ENCODE results near the gene TOX2. TPM values are rescaled to one million over a fixed set of nuclear protein-coding genes. Genes with fewer than 3 reads are reported as not detected.

TOX2 gene
- total RNA-seq, 2 experiments from 2014 or later = 0.23 TPM; not detected in 1

DNA sequence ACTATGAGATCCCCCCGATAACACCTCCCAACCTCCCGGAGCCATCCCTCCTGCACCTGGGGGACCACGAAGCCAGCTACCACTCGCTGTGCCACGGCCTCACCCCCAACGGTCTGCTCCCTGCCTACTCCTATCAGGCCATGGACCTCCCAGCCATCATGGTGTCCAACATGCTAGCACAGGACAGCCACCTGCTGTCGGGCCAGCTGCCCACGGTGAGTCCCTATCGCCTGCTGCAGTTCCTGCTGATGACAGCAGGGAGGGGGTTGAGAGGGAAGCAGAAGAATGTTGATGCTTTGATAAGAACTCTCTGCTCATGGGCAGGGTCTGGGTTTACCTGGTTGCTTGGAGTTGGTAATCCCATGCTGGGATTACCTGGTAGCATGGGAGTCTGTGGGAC is 91.9 kb downstream of the TOX2 start:
- Histone ChIP-seq H3K9me3 (ENCODE audit: low read length) (no peaks in the 10 kb centered on the region), H4K20me1 (ENCODE audit: insufficient read depth, low read length) (no peaks in the 10 kb centered on the region), H3K4me2 (ENCODE audit: low read length) (no peak overlapping the region), H3K36me3 (ENCODE audit: insufficient read depth, low read length) (no peaks in the 10 kb centered on the region), H3K27ac (ENCODE audit: low read depth, low read length, poor library complexity, severe bottlenecking) (no peak overlapping the region), H3K4me1 (ENCODE audit: insufficient read depth, low read length, poor library complexity, severe bottlenecking) (no peaks in the 10 kb centered on the region), H3K9me2 (ENCODE audit: insufficient read depth, low read length) (no peaks in the 10 kb centered on the region), H3K4me3 (ENCODE audit: low read depth, low read length, poor library complexity, severe bottlenecking) (no peak overlapping the region), H2AFZ (ENCODE audit: low read length) (no peak overlapping the region), H3K79me2 (ENCODE audit: insufficient read depth, low read depth, low read length) (no peaks in the 10 kb centered on the region)
- ChIA-PET POLR2A (interaction anchor here (0.7 kb wide), 1 partner anchor 1544 kb away, joined by 3 read pairs; no protein-coding TSS in a partner anchor), CTCF (ENCODE audit: unreplicated experiment) (no interaction called here)
- intact Hi-C loops (cut with micrococcal nuclease; ENCODE audit: unreplicated experiment) = no loop called here
- DNase-seq (ENCODE audit: low spot score) = no peak
- no TSS peak for BruUV-seq (replicated peaks)
- TF ChIP-seq, protein P1, sequence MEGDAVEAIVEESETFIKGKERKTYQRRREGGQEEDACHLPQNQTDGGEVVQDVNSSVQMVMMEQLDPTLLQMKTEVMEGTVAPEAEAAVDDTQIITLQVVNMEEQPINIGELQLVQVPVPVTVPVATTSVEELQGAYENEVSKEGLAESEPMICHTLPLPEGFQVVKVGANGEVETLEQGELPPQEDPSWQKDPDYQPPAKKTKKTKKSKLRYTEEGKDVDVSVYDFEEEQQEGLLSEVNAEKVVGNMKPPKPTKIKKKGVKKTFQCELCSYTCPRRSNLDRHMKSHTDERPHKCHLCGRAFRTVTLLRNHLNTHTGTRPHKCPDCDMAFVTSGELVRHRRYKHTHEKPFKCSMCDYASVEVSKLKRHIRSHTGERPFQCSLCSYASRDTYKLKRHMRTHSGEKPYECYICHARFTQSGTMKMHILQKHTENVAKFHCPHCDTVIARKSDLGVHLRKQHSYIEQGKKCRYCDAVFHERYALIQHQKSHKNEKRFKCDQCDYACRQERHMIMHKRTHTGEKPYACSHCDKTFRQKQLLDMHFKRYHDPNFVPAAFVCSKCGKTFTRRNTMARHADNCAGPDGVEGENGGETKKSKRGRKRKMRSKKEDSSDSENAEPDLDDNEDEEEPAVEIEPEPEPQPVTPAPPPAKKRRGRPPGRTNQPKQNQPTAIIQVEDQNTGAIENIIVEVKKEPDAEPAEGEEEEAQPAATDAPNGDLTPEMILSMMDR (conservative IDR thresholded peaks at IDR 0.05; ENCODE audit: low read length) = no peak
- TF ChIP-seq EZH2phosphoT487 (IDR thresholded peaks at IDR 0.05; ENCODE audit: borderline replicate concordance, low read depth, low read length) = no peak

DNA sequence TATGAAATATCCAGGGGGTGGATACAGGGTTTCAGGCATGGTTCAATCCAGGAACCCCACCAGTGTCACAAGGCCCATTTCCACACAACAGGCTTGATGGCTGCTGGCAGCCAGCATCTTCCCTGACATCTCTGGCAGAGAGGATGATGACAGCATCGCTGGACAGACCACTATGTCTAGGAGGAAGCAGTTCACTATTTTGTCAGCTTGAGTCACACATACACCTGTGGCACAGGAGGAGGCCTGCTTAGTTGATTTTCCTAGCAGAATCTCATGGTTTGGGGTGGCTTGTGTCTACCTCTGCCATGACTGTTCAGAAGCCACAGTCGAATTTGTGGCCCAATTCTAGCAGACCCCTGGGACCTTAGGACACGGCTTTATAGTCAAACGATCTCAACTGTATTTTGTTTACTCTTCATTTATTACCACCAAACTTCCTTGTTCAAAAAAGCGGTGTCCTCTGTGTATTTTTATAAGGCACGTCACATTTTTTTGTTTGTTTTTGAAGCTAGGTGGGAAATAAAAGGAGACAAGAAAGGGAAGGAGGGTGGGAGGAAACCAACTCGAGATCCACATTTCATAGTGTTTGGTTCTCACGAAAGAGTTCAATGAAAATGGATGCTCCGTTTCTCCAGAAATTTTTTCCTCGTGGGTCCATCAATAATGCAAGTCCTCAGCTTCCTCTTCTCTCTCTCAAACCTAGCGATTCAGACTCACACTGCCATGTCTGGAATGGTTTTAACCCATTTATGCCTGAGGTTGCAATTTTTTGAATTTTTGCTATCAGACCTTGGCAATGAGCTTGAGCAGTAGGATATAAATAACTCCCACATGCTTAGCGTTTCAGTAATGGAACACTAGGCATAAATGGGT is 94.4 kb downstream of the TOX2 start:
- TF ChIP-seq, protein P1 (conservative IDR thresholded peaks at IDR 0.05; ENCODE audit: low read length) = no peak
- TF ChIP-seq EZH2phosphoT487 (IDR thresholded peaks at IDR 0.05; ENCODE audit: borderline replicate concordance, low read depth, low read length) = no peak
- intact Hi-C loops (cut with micrococcal nuclease; ENCODE audit: unreplicated experiment) = no loop called here

DNA sequence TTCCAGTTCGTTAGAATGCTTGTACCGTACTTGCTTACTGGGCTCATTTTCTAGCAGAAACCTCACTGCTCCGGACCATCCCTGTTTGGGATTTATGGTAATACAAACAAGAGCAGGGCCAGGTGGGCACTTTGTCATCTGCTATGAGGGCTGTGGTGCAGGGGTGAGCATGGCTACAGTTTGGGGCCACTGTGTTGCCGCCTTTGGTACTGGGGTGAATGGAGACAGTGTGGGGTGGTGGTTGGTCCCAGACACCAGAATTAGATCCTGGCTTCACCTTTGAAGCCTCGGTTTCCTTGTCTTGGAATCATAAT is 95.0 kb downstream of the TOX2 start:
- H3K79me2 ChIP-seq (ENCODE audit: insufficient read depth, low read depth, low read length) = no peaks in the 10 kb centered on the region
- no peak overlapping the region for H3K4me3 ChIP-seq (ENCODE audit: low read depth, low read length, poor library complexity, severe bottlenecking)
- no peaks in the 10 kb centered on the region for H3K4me1 ChIP-seq (ENCODE audit: insufficient read depth, low read length, poor library complexity, severe bottlenecking)
- H2AFZ ChIP-seq (ENCODE audit: low read length) = no peak overlapping the region
- H3K27ac ChIP-seq (ENCODE audit: low read depth, low read length, poor library complexity, severe bottlenecking) = no peak overlapping the region
- no peaks in the 10 kb centered on the region for H3K9me3 ChIP-seq (ENCODE audit: low read length)
- TF ChIP-seq, protein P1 (conservative IDR thresholded peaks at IDR 0.05; ENCODE audit: low read length) = no peak
- no peak for TF ChIP-seq EZH2phosphoT487 (IDR thresholded peaks at IDR 0.05; ENCODE audit: borderline replicate concordance, low read depth, low read length)
- ChIA-PET POLR2A (no interaction called here), CTCF (ENCODE audit: unreplicated experiment) (no interaction called here)
- no peak for DNase-seq (ENCODE audit: low spot score)
- no TSS peak for BruUV-seq (replicated peaks)
- H4K20me1 ChIP-seq (ENCODE audit: insufficient read depth, low read length) = no peaks in the 10 kb centered on the region
- no peak overlapping the region for H3K4me2 ChIP-seq (ENCODE audit: low read length)
- H3K9me2 ChIP-seq (ENCODE audit: insufficient read depth, low read length) = no peaks in the 10 kb centered on the region
- intact Hi-C loops (cut with micrococcal nuclease; ENCODE audit: unreplicated experiment) = no loop called here
- H3K36me3 ChIP-seq (ENCODE audit: insufficient read depth, low read length) = no peaks in the 10 kb centered on the region

More for the DNA sequence above, 94.4 kb downstream of the TOX2 start:
- DNase-seq (ENCODE audit: low spot score) = no peak
- H3K4me3 ChIP-seq (ENCODE audit: low read depth, low read length, poor library complexity, severe bottlenecking) = no peak overlapping the region
- no peaks in the 10 kb centered on the region for H3K36me3 ChIP-seq (ENCODE audit: insufficient read depth, low read length)
- no peaks in the 10 kb centered on the region for H4K20me1 ChIP-seq (ENCODE audit: insufficient read depth, low read length)
- H3K27ac ChIP-seq (ENCODE audit: low read depth, low read length, poor library complexity, severe bottlenecking) = no peak overlapping the region
- H2AFZ ChIP-seq (ENCODE audit: low read length) = no peak overlapping the region
- no peaks in the 10 kb centered on the region for H3K9me2 ChIP-seq (ENCODE audit: insufficient read depth, low read length)
- ChIA-PET POLR2A (no interaction called here), CTCF (ENCODE audit: unreplicated experiment) (no interaction called here)
- no TSS peak for BruUV-seq (replicated peaks)
- H3K79me2 ChIP-seq (ENCODE audit: insufficient read depth, low read depth, low read length) = no peaks in the 10 kb centered on the region
- no peak overlapping the region for H3K4me2 ChIP-seq (ENCODE audit: low read length)
- H3K4me1 ChIP-seq (ENCODE audit: insufficient read depth, low read length, poor library complexity, severe bottlenecking) = no peaks in the 10 kb centered on the region
- H3K9me3 ChIP-seq (ENCODE audit: low read length) = no peaks in the 10 kb centered on the region
